ENCODE measurements around the gene HOXD3.

The HOXD3 gene

GRCh38 chr2:176156807-176157498, at the start of gene HOXD3:
TSS of gene HOXD3 (plus strand) at chr2:176157307. CDS start at chr2:176169115, 11,808 bp downstream.
- no peak for DNase-seq

- no peak for DNase-seq
These were observed 49.4 kb upstream of the HOXD3 start for GRCh38 chr2:176107731-176108181.

- no peak for DNase-seq
These were observed 47.8 kb upstream of the HOXD3 start for GRCh38 chr2:176109192-176109901.

GRCh38 chr2:176109946-176110345, 47.2 kb upstream of the HOXD3 start:
- no peak for DNase-seq

- no peak for DNase-seq
These were observed 46.4 kb upstream of the HOXD3 start for GRCh38 chr2:176110415-176111308.

- no peak for DNase-seq
These were observed 45.8 kb upstream of the HOXD3 start for GRCh38 chr2:176111309-176111663.

GRCh38 chr2:176111846-176112374, 45.2 kb upstream of the HOXD3 start:
- DNase-seq = no peak

- no peak for DNase-seq
These were observed 44.5 kb upstream of the HOXD3 start for GRCh38 chr2:176112375-176113302.

GRCh38 chr2:176114120-176114929, 42.8 kb upstream of the HOXD3 start:
- DNase-seq = no peak

GRCh38 chr2:176114930-176115625, 42.0 kb upstream of the HOXD3 start:
- DNase-seq = no peak

- DNase-seq = no peak
These were observed 41.0 kb upstream of the HOXD3 start, which contains the start of gene HOXD10 for GRCh38 chr2:176115883-176116813. TSS of gene HOXD10 (plus strand) at chr2:176116778. CDS start at chr2:176116834, 56 bp downstream.

GRCh38 chr2:176117162-176117822, 39.8 kb upstream of the HOXD3 start:
- no peak for DNase-seq

- no peak for DNase-seq
These were observed 39.2 kb upstream of the HOXD3 start for GRCh38 chr2:176117823-176118371.

GRCh38 chr2:176118601-176119339, 38.3 kb upstream of the HOXD3 start:
- DNase-seq = no peak

GRCh38 chr2:176120364-176121189, 36.5 kb upstream of the HOXD3 start:
- DNase-seq = no peak
